Kidney tubule cell (primary cell): ENCODE data around the gene CALD1.
A peak's percentile ranks its signal among the peaks of the same experiment; 100 is the strongest.

Source experiments
- DNase-seq: peaks from one replicate; pipeline ENCODE4 v3.0.0-alpha.2; 2018; ENCODE audit warnings: low spot score

Gene CALD1

GRCh38 chr7:134788191-134788590 is 8.8 kb downstream of the CALD1 start:
- DNase-seq, result no peak

- no peak for DNase-seq
These were observed 10.7 kb downstream of the CALD1 start for GRCh38 chr7:134789967-134790685.

- DNase-seq, result no peak
These were observed 13.5 kb downstream of the CALD1 start for GRCh38 chr7:134792968-134793367.

GRCh38 chr7:134795231-134795630 is 15.8 kb downstream of the CALD1 start:
- no peak for DNase-seq

- no peak for DNase-seq
These were observed 18.7 kb downstream of the CALD1 start for GRCh38 chr7:134798155-134798554.

GRCh38 chr7:134799377-134799776 is 19.9 kb downstream of the CALD1 start:
- no peak for DNase-seq

- DNase-seq, result no peak
These were observed 23.3 kb downstream of the CALD1 start for GRCh38 chr7:134802762-134803161.

GRCh38 chr7:134804351-134804750 is 24.9 kb downstream of the CALD1 start:
- DNase-seq, result peak; percentile 44

GRCh38 chr7:134804854-134805253 is 25.4 kb downstream of the CALD1 start:
- no peak for DNase-seq

GRCh38 chr7:134806197-134806596 is 26.8 kb downstream of the CALD1 start:
- no peak for DNase-seq

- no peak for DNase-seq
These were observed 30.2 kb downstream of the CALD1 start for GRCh38 chr7:134809616-134810015.

GRCh38 chr7:134811765-134812164 is 32.3 kb downstream of the CALD1 start:
- DNase-seq, result no peak

- no peak for DNase-seq
These were observed 34.4 kb downstream of the CALD1 start for GRCh38 chr7:134813663-134814396.

GRCh38 chr7:134814730-134815364 is 35.4 kb downstream of the CALD1 start:
- DNase-seq, result no peak

GRCh38 chr7:134818613-134819345 is 39.3 kb downstream of the CALD1 start:
- no peak for DNase-seq

GRCh38 chr7:134819401-134819800 is 40.0 kb downstream of the CALD1 start:
- DNase-seq, result no peak

- no peak for DNase-seq
These were observed 40.9 kb downstream of the CALD1 start for GRCh38 chr7:134820295-134820694.

- DNase-seq, result no peak
These were observed 41.3 kb downstream of the CALD1 start for GRCh38 chr7:134820778-134821177.

GRCh38 chr7:134823400-134823799 is 44.0 kb downstream of the CALD1 start:
- no peak for DNase-seq

GRCh38 chr7:134825666-134826065 is 46.2 kb downstream of the CALD1 start:
- DNase-seq, result no peak

GRCh38 chr7:134826105-134826504 is 46.7 kb downstream of the CALD1 start:
- peak; percentile 43 for DNase-seq

GRCh38 chr7:134827436-134827835 is 48.0 kb downstream of the CALD1 start:
- no peak for DNase-seq
